Ascending aorta (tissue), 2 donors: Measurements from ENCODE around the gene TPST2. TPM values are rescaled to one million over a fixed set of nuclear protein-coding genes. Genes with fewer than 3 reads are reported as not detected.

Source experiments
- DNase-seq, 2 donors: peaks; one replicate each; pipeline ENCODE4 v3.0.0-alpha.2; 2019; ENCODE audit warnings: low spot score in 2 of 2
- H3K27ac ChIP-seq, 2 donors: fragments of 200-600 bp; sonication (generic); one replicate each; pipeline ENCODE4 v1.5.1; 2016 to 2017; ENCODE audit warnings: mild to moderate bottlenecking in 1 of 2
- H3K27me3 ChIP-seq: fragments of 200-600 bp; sonication (generic); one replicate; pipeline ENCODE4 v1.5.1; 2017
- H3K36me3 ChIP-seq, 2 donors: fragments of 200-600 bp; sonication (generic); one replicate each; pipeline ENCODE4 v1.5.1; 2016
- H3K4me1 ChIP-seq, 2 donors: fragments of 200-600 bp; sonication (generic); one replicate each; pipeline ENCODE4 v1.5.1; 2016 to 2017; ENCODE audit warnings: mild to moderate bottlenecking in 1 of 2
- H3K4me3 ChIP-seq, 2 donors: fragments of 200-600 bp; sonication (generic); one replicate each; pipeline ENCODE4 v1.5.1; 2016 to 2017; ENCODE audit warnings: mild to moderate bottlenecking in 1 of 2
- H3K9me3 ChIP-seq, 2 donors: fragments of 200-600 bp; sonication (generic); one replicate each; pipeline ENCODE4 v1.5.1; 2016
- CTCF ChIP-seq, 3 experiments: fragments of 200-600 bp in 2 of 3; fragments of 450-650 bp in 1 of 3; sonication (generic) in 2 of 3; IDR thresholded peaks; one replicate each; pipeline ENCODE4 v1.5.1; 2016 to 2019; ENCODE audit warnings: antibody characterized with exemption in 3 of 3, mild to moderate bottlenecking in 1 of 3, moderate library complexity in 1 of 3
- intact Hi-C: fragments of 100-400 bp; cut with DNase I; formaldehyde crosslinking; loops from one replicate; pipeline ENCODE4 v1.15.1; 2023
- total RNA-seq: library from RNA; depleted of rRNA; stranded (reverse); fragments of >200 nt; gene quantifications from one replicate; pipeline ENCODE4 v1.1.0, GENCODE V29; 2016

Gene TPST2
- total RNA-seq, 1 donor from 2014 or later: 251 TPM

- Histone ChIP-seq H3K4me1 (no peaks in the 10 kb centered on the region), H3K27me3 (no peaks in the 10 kb centered on the region), H3K4me3 (no peak overlapping the region), H3K36me3 (peaks cover 0 to 6% of the 10 kb centered on the region in 2 donors), H3K9me3 (no peaks in the 10 kb centered on the region), H3K27ac (no peak overlapping the region)
- no peak for DNase-seq
- intact Hi-C loops: no loop called here
- no peak for TF ChIP-seq CTCF (IDR thresholded peaks at IDR 0.05)
Observed at GRCh38 chr22:26522012-26522411, 67.9 kb downstream of the TPST2 start.

GRCh38 chr22:26517429-26517828 is 72.5 kb downstream of the TPST2 start:
- Histone ChIP-seq H3K27ac (no peak overlapping the region), H3K36me3 (no peaks in the 10 kb centered on the region), H3K27me3 (no peaks in the 10 kb centered on the region), H3K9me3 (no peaks in the 10 kb centered on the region), H3K4me3 (no peak overlapping the region), H3K4me1 (peaks cover 0 to 6% of the 10 kb centered on the region in 2 donors)
- no peak for TF ChIP-seq CTCF (IDR thresholded peaks at IDR 0.05)
- intact Hi-C loops: no loop called here
- DNase-seq: no peak

- H3K36me3 ChIP-seq: no peaks in the 10 kb centered on the region
- H3K4me1 ChIP-seq: peaks cover 3 to 7% of the 10 kb centered on the region in 2 donors
- H3K4me3 ChIP-seq: no peak overlapping the region
- H3K27ac ChIP-seq: no peak overlapping the region
- TF ChIP-seq CTCF (IDR thresholded peaks at IDR 0.05): no peak
- H3K27me3 ChIP-seq: no peaks in the 10 kb centered on the region
- DNase-seq: no peak
- intact Hi-C loops: no loop called here
- no peaks in the 10 kb centered on the region for H3K9me3 ChIP-seq
Observed at GRCh38 chr22:26516503-26516902, 73.4 kb downstream of the TPST2 start.

- intact Hi-C loops: no loop called here
- no peak for DNase-seq
- Histone ChIP-seq H3K4me3 (no peak overlapping the region), H3K27ac (no peak overlapping the region), H3K4me1 (peaks cover 5 to 11% of the 10 kb centered on the region in 2 donors), H3K27me3 (no peaks in the 10 kb centered on the region), H3K9me3 (no peaks in the 10 kb centered on the region), H3K36me3 (no peaks in the 10 kb centered on the region)
- TF ChIP-seq CTCF (IDR thresholded peaks at IDR 0.05): no peak
Observed at GRCh38 chr22:26515931-26516330, 74.0 kb downstream of the TPST2 start.

- no peak for DNase-seq
- peaks cover 5 to 7% of the 10 kb centered on the region in 2 donors for H3K36me3 ChIP-seq
- no peaks in the 10 kb centered on the region for H3K9me3 ChIP-seq
- TF ChIP-seq CTCF (IDR thresholded peaks at IDR 0.05): no peak
- H3K4me3 ChIP-seq: no peak overlapping the region
- intact Hi-C loops: no loop called here
- H3K27me3 ChIP-seq: no peaks in the 10 kb centered on the region
- peaks cover 5 to 11% of the 10 kb centered on the region in 2 donors for H3K4me1 ChIP-seq
- no peak overlapping the region for H3K27ac ChIP-seq
Observed at GRCh38 chr22:26514419-26515161, 75.3 kb downstream of the TPST2 start.
